HCT116 (cell line): Measurements from ENCODE around the gene SEPHS1. TPM values are rescaled to one million over a fixed set of nuclear protein-coding genes. Genes with fewer than 3 reads are reported as not detected.

Experiments used
- ATAC-seq: fragments of 200-7000 bp; cut with Tn5 transposase; 2 replicates; pipeline ENCODE4 v1.9.1; 2020; ENCODE audit warnings: mild to moderate bottlenecking, moderate library complexity
- BruUV-seq: library from RNA; stranded (reverse); fragments of 400-500 nt; replicated peaks from 2 replicates; lab custom pipeline; 2021; lab: Mats Ljungman, UMichigan
- CTCF ChIA-PET: fragments of 300-600 bp; sonication (Branson Sonifier 250); formaldehyde crosslinking; loops from one replicate; lab custom pipeline; 2021; ENCODE audit warnings: antibody characterized with exemption; lab: Charles Lee
- POLR2A ChIA-PET: fragments of 300-600, 350-600 bp; sonication (Branson Sonifier 250); formaldehyde crosslinking; loops from one replicate; lab custom pipeline; 2021; ENCODE audit warnings: antibody characterized with exemption; lab: Charles Lee
- RAD21 ChIA-PET, 2 experiments: fragments of 300-600 bp; sonication (Branson Sonifier 250); formaldehyde crosslinking; loops; one replicate each; lab custom pipeline; 2023; ENCODE audit warnings: low total read pairs in 2 of 2; ENCODE audit not compliant: uncharacterized antibody in 2 of 2, unreplicated experiment in 2 of 2, low non-redundant PET in 1 of 2; lab: Charles Lee
- DNase-seq: peaks from one replicate; pipeline ENCODE4 v3.0.0-alpha.2; 2010; ENCODE audit warnings: low read depth, low spot score
- H2AFZ ChIP-seq: fragments of 200-600 bp; shearing (Covaris generic), sonication (generic); 2 replicates; pipeline ENCODE4 v1.6.1; 2017; ENCODE audit warnings: low read depth, mixed run types, mixed read lengths, antibody characterized with exemption, low read length; ENCODE audit not compliant: poor library complexity, severe bottlenecking
- H3K27ac ChIP-seq: 2 replicates; pipeline ENCODE4 v1.5.1; 2012; ENCODE audit warnings: low read depth, low read length
- H3K27me3 ChIP-seq: fragments of 200-600 bp; sonication (generic); 2 replicates; pipeline ENCODE4 v1.6.1; 2016; ENCODE audit warnings: mixed run types, low read length, mixed read lengths; ENCODE audit not compliant: insufficient read depth
- H3K36me3 ChIP-seq, 2 experiments: fragments of 200-500 bp in 1 of 2; fragments of 200-600 bp in 1 of 2; sonication (Bioruptor generic) in 1 of 2; sonication (generic) in 1 of 2; 2 replicates each; pipeline versions ENCODE4 v1.5.1 to v1.6.1; 2014 to 2016; ENCODE audit warnings: low read length in 2 of 2, inconsistent platforms in 1 of 2, mixed read lengths in 1 of 2, mixed run types in 1 of 2; ENCODE audit not compliant: insufficient read depth in 2 of 2, control insufficient read depth in 1 of 2
- H3K4me1 ChIP-seq, 2 experiments: fragments of 200-600 bp in 1 of 2; sonication (generic) in 1 of 2; 2 replicates each; pipeline versions ENCODE4 v1.5.1 to v1.6.1; 2012 to 2017; ENCODE audit warnings: low read length in 2 of 2, inconsistent platforms in 1 of 2, mild to moderate bottlenecking in 1 of 2, mixed read lengths in 1 of 2, mixed run types in 1 of 2, moderate library complexity in 1 of 2; ENCODE audit not compliant: insufficient read depth in 2 of 2, control insufficient read depth in 1 of 2
- H3K4me2 ChIP-seq: fragments of 200-600 bp; sonication (generic); 2 replicates; pipeline ENCODE4 v1.6.1; 2017; ENCODE audit warnings: mixed run types, low read length, mixed read lengths
- H3K4me3 ChIP-seq, 2 experiments: fragments of 200-600 bp in 1 of 2; sonication (generic) in 1 of 2; replicated peaks in 1 of 2; 2 replicates each; pipeline ENCODE4 v1.5.1; 2011 to 2016; ENCODE audit warnings: low read length in 2 of 2, control low read depth in 1 of 2, low read depth in 1 of 2, mild to moderate bottlenecking in 1 of 2, mixed read lengths in 1 of 2, mixed run types in 1 of 2
- H3K79me2 ChIP-seq: fragments of 200-600 bp; sonication (generic); 2 replicates; pipeline ENCODE4 v1.6.1; 2017; ENCODE audit warnings: mild to moderate bottlenecking, mixed run types, low read length, moderate library complexity, mixed read lengths; ENCODE audit not compliant: insufficient read depth
- H3K9ac ChIP-seq: fragments of 200-600 bp; sonication (generic); 2 replicates; pipeline ENCODE4 v1.6.1; 2016; ENCODE audit warnings: low read length, mixed read lengths
- H3K9me2 ChIP-seq: fragments of 200-600 bp; sonication (generic), shearing (Covaris generic); 2 replicates; pipeline ENCODE4 v1.6.1; 2017; ENCODE audit warnings: mixed run types, mild to moderate bottlenecking, moderate library complexity; ENCODE audit not compliant: insufficient read depth
- H3K9me3 ChIP-seq, 2 experiments: fragments of 200-500 bp in 1 of 2; fragments of 200-600 bp in 1 of 2; sonication (Bioruptor generic) in 1 of 2; sonication (generic) in 1 of 2; 2 replicates each; pipeline ENCODE4 v1.6.1; 2014 to 2017; ENCODE audit warnings: low read length in 2 of 2, mixed read lengths in 2 of 2, inconsistent platforms in 1 of 2, low read depth in 1 of 2, mild to moderate bottlenecking in 1 of 2, mixed run types in 1 of 2, moderate library complexity in 1 of 2; ENCODE audit not compliant: control insufficient read depth in 1 of 2, insufficient read depth in 1 of 2
- H4K20me1 ChIP-seq: fragments of 200-600 bp; sonication (generic), shearing (Covaris generic); 2 replicates; pipeline ENCODE4 v1.6.1; 2017; ENCODE audit warnings: mixed run types, mild to moderate bottlenecking, moderate library complexity; ENCODE audit not compliant: insufficient read depth
- ELF1 ChIP-seq: IDR thresholded peaks from 2 replicates; pipeline ENCODE4 v1.6.1; 2012; ENCODE audit warnings: low read depth, borderline replicate concordance
- POLR2A ChIP-seq: IDR thresholded peaks from 2 replicates; pipeline ENCODE4 v1.7.0; 2011; ENCODE audit warnings: borderline replicate concordance; ENCODE audit not compliant: insufficient read depth, insufficient read length; ENCODE audit errors: extremely low read depth
- POLR2AphosphoS5 ChIP-seq: IDR thresholded peaks from 2 replicates; pipeline ENCODE4 v1.6.1; 2011; ENCODE audit warnings: mild to moderate bottlenecking, low read depth, low read length, moderate library complexity
- SRF ChIP-seq: IDR thresholded peaks from 2 replicates; pipeline ENCODE4 v1.6.1; 2012; ENCODE audit warnings: low read depth
- ZFX ChIP-seq: fragments of 450-650 bp; IDR thresholded peaks from 2 replicates; pipeline ENCODE4 v1.6.1; 2017
- ZNF274 ChIP-seq: fragments of 200-500 bp; sonication (Bioruptor generic); IDR thresholded peaks from 2 replicates; pipeline ENCODE4 v1.6.1; 2014; ENCODE audit warnings: mild to moderate bottlenecking, low read depth, low read length, inconsistent platforms
- intact Hi-C: fragments of 100-400 bp; cut with micrococcal nuclease; formaldehyde crosslinking; loops from 2 replicates; pipeline ENCODE4 v1.10.0; 2022
- total RNA-seq: library from RNA; stranded (reverse); gene quantifications from one replicate; pipeline ENCODE4 v1.2.1, GENCODE V29; 2021; ENCODE audit not compliant: unreplicated experiment

Gene SEPHS1
- total RNA-seq, 1 experiment from 2014 or later: 51.7 TPM

- CTCF ChIA-PET: no interaction called here
- Histone ChIP-seq H3K27me3 (no peaks in the 10 kb centered on the region), H3K27ac (peak overlapping the region; percentile 90), H3K9ac (peak overlapping the region; percentile 95), H3K9me2 (no peaks in the 10 kb centered on the region), H3K4me2 (peak overlapping the region; percentile 34; the same call in 1 of the 2 replicates), H4K20me1 (no peaks in the 10 kb centered on the region), H3K4me3 (peak overlapping the region; percentile 68 to 84), H3K79me2 (peaks cover 44% of the 10 kb centered on the region), H2AFZ (no peak overlapping the region), H3K4me1 (peaks cover 15 to 28% of the 10 kb centered on the region in 2 experiments; a peak in 3 of 4 replicates), H3K36me3 (peaks cover 0 to 4% of the 10 kb centered on the region in 2 experiments; a peak in 2 of 4 replicates), H3K9me3 (no peaks in the 10 kb centered on the region)
- intact Hi-C loops: loop anchor here (2.0 to 5.0 kb wide), 2 partner anchors 45 to 185 kb away; partner anchors contain the start of gene MCM10
- POLR2A ChIA-PET: no interaction called here
- DNase-seq (peak; percentile 41), ATAC-seq (peak; percentile 71)
- RAD21 ChIA-PET: no interaction called here
- TF ChIP-seq POLR2AphosphoS5 (peak; percentile 55; the same call in 1 of the 2 replicates), ELF1 (no peak), ZNF274 (no peak), ZFX (peak; percentile 80), SRF (no peak)
- BruUV-seq: no TSS peak
These were observed 465 bp downstream of the SEPHS1 start for GRCh38 chr10:13347500-13348156.

GRCh38 chr10:13347043-13347499, 1.0 kb downstream of the SEPHS1 start:
- RAD21 ChIA-PET: no interaction called here
- Histone ChIP-seq H3K9ac (peak overlapping the region; percentile 95), H3K36me3 (peaks cover 0 to 4% of the 10 kb centered on the region in 2 experiments; a peak in 2 of 4 replicates), H3K4me3 (peak overlapping the region; percentile 68 to 84), H3K4me2 (peak overlapping the region; percentile 77), H3K27me3 (no peaks in the 10 kb centered on the region), H3K79me2 (peaks cover 48% of the 10 kb centered on the region), H3K9me2 (no peaks in the 10 kb centered on the region), H3K4me1 (peaks cover 15 to 28% of the 10 kb centered on the region in 2 experiments; a peak in 3 of 4 replicates), H4K20me1 (no peaks in the 10 kb centered on the region), H3K9me3 (no peaks in the 10 kb centered on the region), H2AFZ (no peak overlapping the region), H3K27ac (peak overlapping the region; percentile 90)
- BruUV-seq: no TSS peak
- POLR2A ChIA-PET: no interaction called here
- CTCF ChIA-PET: no interaction called here
- peak; percentile 31 for ATAC-seq
- intact Hi-C loops: loop anchor here (5.0 kb wide), 1 partner anchor 185 kb away; the partner anchor contains the start of gene MCM10
- no peak for DNase-seq
- TF ChIP-seq ZFX: peak; percentile 97
- no peak for TF ChIP-seq POLR2A
